ENCODE results near the gene PNKP. TPM values are rescaled to one million over a fixed set of nuclear protein-coding genes. Genes with fewer than 3 reads are reported as not detected.

PNKP gene
- total RNA-seq, 1 donor from 2014 or later, result 27.6 TPM

GRCh38 chr19:49876422-49877019, 9.1 kb upstream of the PNKP start:
- peak; percentile 98 to 99 for DNase-seq (ENCODE audit: low read depth in 2 of 2)

- DNase-seq (ENCODE audit: low read depth in 2 of 2), result peak in 1 of 2 donors; percentile 62
These were observed 8.6 kb upstream of the PNKP start for GRCh38 chr19:49875857-49876421.

GRCh38 chr19:49875177-49875576, 7.8 kb upstream of the PNKP start:
- no peak for DNase-seq (ENCODE audit: low read depth in 2 of 2)

- DNase-seq (ENCODE audit: low read depth in 2 of 2), result no peak
These were observed 7.3 kb upstream of the PNKP start for GRCh38 chr19:49874503-49875157.

- DNase-seq (ENCODE audit: low read depth in 2 of 2), result no peak
These were observed 6.5 kb upstream of the PNKP start for GRCh38 chr19:49873834-49874233.

- no peak for DNase-seq (ENCODE audit: low read depth in 2 of 2)
These were observed 5.7 kb upstream of the PNKP start for GRCh38 chr19:49873129-49873521.

GRCh38 chr19:49872245-49873128, 5.1 kb upstream of the PNKP start:
- DNase-seq (ENCODE audit: low read depth in 2 of 2), result no peak

- no peak for DNase-seq (ENCODE audit: low read depth in 2 of 2)
These were observed 4.1 kb upstream of the PNKP start for GRCh38 chr19:49871349-49871985.

GRCh38 chr19:49870309-49870901, 3.0 kb upstream of the PNKP start:
- no peak for DNase-seq (ENCODE audit: low read depth in 2 of 2)

GRCh38 chr19:49869484-49870308, 2.3 kb upstream of the PNKP start:
- DNase-seq (ENCODE audit: low read depth in 2 of 2), result peak; percentile 100

- DNase-seq (ENCODE audit: low read depth in 2 of 2), result no peak
These were observed 1.7 kb upstream of the PNKP start for GRCh38 chr19:49869009-49869483.

GRCh38 chr19:49864890-49865289, 2.5 kb downstream of the PNKP start:
- no peak for DNase-seq (ENCODE audit: low read depth in 2 of 2)

GRCh38 chr19:49863935-49864320, 3.4 kb downstream of the PNKP start:
- DNase-seq (ENCODE audit: low read depth in 2 of 2), result no peak

- DNase-seq (ENCODE audit: low read depth in 2 of 2), result no peak
These were observed 4.0 kb downstream of the PNKP start for GRCh38 chr19:49863254-49863934.

- DNase-seq (ENCODE audit: low read depth in 2 of 2), result no peak
These were observed 4.8 kb downstream of the PNKP start for GRCh38 chr19:49862391-49863253.

- DNase-seq (ENCODE audit: low read depth in 2 of 2), result no peak
These were observed 5.6 kb downstream of the PNKP start for GRCh38 chr19:49861541-49862378.

GRCh38 chr19:49861107-49861506, 6.3 kb downstream of the PNKP start:
- DNase-seq (ENCODE audit: low read depth in 2 of 2), result no peak
